GM20431 (cell line): ENCODE results near the gene RAD51B.

Source experiments
- in situ Hi-C: fragments of 300-500 bp; cut with MseI, MboI; formaldehyde crosslinking; loops from one replicate; pipeline ENCODE4 v1.15.0; 2020; ENCODE audit warnings: low sequenced_read_pairs; ENCODE audit not compliant: unreplicated experiment

The RAD51B gene

DNA sequence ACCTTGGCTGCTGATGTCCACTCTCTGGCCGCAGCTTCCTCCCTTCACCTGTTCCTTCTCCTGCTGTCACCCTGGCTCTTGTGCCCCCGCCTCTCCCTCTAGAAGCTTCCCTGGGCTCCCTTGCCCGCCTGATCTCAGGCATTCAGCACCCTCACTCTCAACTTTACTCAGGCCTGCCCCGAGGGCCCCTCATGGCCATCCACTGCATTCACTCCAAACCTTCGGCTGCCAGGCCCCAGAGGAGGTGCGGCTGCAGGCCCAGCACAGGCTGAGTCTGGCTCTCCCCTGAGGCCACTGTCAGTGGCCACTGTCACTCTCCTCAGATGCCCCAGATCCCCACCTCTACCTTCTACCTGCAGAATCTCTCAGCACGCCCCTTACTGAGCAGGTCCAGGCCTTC lies 789.4 kb downstream of the RAD51B start:
- in situ Hi-C loops, result no loop called here

DNA sequence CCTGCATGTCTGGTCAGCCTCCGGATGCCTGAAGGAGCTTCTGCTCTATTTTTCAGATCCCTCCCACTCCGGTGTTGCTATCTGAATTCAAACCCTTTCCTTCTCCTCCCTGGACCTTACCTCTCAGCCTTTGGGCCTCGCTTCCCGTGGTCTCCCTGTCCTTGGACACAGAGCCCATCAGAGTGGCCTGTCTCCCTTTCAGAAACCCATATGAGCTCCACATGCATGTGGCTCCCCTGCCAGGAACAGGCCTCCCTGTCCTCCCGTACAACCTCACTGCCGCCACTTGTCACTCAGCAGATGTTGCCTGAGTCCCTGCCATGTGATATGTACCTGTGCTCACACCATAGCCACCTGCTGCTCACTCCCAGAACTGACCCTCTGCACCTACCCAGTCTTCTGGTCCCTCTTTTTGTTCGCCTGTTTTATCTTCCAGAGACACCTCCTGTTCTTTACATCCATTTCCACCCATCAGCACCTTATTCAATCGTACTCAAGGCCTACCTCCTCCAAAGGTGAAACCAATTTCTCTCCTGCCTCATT lies 790.7 kb downstream of the RAD51B start:
- in situ Hi-C loops, result no loop called here

DNA sequence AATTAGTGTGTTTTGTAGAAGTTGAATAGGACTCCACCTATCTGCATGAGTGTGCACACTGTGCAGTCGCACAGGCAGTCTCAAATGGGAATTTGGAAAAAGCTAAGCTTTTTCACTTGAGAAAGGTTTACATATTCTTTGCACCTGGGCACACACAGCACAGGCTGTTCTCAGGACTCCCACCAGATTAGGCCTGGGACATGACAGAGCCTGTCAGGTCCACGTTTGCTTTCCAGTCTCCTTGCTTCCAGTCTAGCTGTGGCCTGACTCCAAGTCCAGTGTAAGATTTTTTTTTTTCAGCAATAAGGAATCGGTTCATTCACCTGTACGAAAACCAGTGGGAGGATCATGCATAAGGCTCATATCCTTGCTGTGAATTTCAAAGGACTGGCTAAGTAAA lies 792.0 kb downstream of the RAD51B start:
- in situ Hi-C loops, result no loop called here

DNA sequence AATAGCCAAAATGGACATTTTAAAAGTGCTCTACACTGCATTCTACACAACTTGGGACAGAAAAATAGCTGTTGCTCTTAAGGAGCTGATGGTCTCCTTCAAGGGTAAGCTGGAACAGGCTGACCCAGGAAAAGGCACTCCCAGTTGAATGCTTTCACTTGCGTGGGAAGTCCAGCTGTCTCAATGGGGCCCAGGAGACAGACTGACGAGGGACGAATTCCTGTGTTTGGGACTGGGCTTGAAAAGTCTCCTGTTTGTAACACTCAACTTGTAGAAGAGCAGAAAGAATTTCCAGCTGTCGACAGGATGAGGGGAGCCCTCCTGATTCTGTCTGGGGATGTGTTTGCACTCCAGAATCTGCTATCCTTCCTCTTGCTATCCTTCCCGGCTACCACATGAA lies 792.5 kb downstream of the RAD51B start:
- in situ Hi-C loops, result no loop called here

DNA sequence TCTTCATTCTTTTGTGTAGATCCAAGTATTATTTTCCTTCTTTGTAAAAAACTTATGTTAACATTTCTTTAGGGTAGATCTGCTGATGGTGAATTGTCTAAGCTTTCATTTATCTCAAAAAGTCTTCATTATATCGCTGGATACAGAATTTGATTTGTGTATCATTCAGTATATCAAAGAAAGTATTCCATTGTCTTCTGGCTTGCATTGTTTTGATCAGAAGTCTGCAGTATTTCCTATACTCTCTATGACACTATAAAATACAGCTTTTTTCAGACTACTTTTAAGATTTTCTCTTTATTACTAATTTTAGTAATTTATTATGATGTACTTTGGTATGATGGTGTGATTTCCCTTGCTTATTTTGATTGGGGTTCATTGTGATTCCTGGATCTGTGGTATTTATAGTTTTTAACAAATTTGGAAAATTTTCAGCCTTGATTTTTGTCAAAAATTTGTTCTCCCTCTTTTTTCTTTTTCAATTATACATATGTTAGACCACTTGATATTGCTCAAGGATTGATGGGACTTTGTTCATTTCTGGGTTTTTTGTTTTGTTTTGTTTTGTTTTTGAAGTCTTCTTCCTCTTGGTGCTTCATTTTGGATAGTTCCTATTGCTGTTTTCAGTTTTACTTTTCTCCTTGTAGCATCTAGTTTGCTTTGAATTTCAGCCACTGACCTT lies 796.8 kb downstream of the RAD51B start:
- in situ Hi-C loops, result no loop called here

DNA sequence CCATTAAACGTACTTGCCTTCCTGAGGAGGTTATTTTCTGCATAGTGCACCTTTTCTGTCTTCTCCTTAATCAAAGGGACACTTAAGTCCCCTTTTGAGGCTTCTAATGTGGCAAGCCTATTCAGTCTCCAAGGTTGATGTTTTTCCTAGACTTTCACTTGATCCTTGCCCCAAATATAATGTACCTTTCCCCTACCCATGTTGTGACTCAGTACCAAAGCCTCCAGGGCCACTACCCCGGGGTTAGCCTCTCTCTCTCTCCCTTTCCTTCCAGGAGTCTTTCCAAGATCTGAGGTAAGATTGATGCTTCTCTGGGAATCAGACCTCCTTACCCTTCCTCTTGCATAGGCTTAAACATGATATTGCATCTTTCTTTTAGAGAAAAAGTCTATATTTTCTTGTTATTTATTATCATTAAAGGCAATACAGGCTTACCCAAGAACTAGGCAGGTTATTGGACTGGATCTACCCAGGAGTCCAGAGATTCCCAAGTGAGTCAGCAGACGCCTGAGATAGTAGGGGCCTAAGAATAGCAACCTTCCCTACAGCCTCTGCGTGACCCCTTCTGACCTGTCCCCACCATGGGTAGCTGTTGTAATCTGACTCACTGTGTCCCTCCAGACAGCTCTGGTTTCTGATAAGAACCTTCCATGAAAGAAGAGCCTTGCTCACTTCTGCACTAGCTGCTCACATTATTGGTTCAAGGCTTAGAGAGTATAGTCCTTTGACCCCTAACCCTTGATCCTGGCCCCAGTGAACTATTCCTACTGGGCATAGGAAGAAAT lies 800.4 kb downstream of the RAD51B start:
- in situ Hi-C loops, result no loop called here

DNA sequence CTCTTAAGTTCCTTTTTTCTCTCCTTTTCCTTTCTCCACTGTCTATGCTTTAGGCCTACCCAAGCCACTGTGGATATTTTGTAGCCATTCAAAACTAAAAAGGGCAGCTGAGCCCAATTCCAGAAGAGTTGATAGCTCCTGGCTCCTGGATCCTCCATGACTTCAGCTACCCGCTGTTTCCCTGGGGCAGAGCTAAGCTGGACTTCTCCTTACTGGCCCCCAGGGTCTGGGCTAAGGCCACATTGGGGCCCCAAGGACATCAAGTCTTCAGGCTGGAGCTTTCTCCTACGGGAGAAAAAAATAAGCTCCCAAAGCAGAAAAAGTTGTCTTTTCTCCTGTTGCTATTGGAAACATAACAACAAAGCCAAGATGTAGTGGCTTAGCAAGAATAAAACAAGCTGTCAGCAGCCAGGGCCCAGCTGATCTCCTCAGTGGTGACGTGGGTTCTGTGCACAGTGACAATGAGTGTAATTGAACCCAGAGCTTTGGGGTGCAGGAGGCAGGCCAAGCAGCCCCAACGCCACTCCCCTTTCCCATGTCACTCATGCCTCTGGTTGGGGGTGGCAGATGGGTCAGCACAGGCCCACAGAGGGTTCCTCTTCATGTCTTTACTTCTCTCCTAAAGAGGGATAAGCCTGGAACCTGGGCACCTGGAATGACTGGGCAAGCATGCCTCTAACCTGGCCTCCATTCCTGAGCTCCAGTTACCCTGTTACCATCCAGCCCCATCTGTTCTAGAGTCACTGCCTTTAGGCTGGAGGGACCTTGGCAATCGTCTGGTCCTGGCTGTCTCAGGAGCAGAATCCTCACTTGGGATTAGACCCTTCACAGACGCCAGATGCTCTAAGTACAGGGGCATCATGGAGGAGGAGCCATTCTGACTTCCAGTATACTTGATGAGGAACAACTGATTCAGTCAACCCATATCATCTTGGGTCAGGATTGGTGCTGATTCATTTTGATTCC lies 802.1 kb downstream of the RAD51B start:
- in situ Hi-C loops, result no loop called here

DNA sequence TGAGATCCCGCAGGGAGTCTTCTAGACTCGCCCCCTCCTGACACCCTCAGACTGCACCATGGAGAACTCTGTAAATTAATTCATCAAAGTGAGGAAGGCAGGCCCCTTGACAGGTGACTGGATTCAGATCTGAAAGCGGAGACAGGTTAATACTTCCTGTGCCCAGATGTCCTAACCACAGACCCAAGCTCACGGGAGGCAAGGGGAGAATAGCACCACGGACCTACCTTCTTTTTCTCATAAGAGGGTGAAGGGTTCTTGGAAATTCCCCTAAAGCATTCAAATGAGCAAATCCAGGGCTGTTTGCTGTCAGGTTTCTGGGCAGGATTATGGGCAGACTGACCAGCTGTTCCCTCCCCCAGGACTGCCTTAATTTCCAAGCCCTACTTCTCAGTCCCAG lies 803.3 kb downstream of the RAD51B start:
- in situ Hi-C loops, result no loop called here

DNA sequence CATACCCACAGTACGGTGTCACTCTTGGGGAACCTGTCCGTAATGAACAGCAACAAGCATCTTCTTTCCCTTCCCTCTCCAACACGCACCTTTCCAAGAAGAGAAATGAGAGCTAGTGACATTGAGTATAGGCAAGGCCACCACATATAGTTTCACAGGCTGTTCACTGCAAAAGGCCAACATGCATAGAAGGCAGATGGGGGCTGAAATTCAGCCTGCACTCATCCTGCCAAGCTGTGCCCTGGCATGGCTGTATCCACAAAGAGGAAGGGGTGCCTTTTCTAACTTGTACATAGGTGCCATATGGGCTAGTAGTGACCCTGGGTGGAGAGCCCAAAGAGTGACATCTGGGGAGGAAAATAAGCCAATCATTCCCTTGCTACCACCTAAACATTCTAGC lies 803.7 kb downstream of the RAD51B start:
- in situ Hi-C loops, result no loop called here

DNA sequence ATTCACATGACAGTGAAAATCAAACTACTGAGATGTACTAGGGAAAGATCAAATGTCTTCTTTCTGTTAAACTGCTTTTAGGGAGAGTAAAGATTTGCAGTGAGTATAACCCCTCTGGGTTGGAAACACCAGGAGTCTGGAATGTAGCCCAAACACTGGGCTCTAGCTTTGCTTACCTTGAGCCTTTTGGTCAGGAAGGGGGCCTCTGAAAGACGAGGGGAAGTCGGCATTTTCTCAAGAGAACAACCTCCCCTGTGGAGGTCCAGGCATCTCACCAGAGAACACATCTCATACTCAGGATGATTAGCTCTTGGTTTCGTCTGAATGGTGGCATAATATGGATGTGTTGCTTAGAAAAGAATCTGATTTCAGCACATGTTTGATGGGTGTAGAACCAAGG lies 804.2 kb downstream of the RAD51B start:
- in situ Hi-C loops, result no loop called here

DNA sequence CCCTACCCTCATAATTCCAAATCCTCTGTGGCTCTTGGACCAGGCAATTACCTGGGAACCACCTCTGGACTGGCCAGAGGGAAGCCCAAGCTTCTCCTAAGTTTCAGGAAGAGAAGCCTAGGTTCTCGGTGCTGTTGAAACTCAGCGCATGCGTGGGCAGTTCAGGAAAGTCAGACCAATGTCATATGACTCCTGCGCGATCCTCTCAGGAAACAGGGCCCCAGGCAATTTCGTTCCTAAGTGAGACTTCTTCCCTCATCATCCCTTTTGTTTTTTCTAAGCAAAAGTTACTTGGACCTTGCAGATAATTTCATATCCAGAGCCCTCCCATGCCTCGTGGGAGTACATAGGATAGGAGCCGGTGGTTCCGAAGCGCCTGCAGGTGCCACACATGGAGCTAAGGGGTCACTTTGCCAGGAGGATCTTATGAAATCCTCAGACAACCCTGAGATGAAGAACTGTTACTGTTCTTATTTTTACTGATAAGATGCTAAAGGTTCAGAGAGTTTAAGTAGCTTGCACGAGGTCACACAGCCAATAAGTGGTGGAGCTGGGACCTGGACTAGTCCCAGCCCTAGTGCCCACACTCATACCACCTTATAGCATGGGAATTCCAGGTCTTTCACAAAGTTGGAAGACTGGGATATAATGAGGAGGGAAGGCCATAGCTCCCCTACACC lies 805.1 kb downstream of the RAD51B start:
- in situ Hi-C loops, result no loop called here

DNA sequence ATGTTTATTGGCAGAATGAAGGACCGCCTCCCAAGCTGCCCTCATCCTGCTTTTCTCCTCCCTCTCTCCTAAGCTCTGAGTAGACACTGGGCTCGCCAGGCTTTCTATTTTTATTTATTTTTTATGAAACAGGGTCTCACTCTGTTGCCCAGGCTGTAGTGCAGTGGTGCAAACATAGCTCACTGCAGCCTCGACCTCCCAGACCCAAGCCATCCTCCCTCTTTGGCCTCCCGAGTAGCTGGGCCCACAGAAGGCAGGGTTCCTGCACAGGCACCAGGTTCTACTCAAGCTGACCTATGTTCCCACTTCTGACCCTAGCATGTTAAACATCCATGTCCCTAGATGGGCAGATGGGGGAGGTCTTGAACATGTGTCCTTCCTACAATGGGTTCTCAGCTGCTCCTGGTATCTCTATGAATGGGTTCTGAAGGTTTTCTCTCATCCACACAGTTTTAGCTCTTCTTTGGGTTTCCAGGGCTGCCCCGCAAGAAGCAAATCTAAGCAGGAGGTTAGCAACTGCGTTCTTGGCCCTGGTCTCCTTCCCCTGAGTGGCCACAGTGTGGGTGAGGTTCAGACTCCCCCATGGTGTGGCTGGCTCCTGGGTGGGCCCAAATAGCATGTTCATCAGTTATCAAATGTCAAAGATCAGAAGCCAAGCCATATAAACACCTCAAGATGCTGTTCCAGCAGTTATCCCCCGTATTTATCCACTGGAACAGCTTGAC lies 805.9 kb downstream of the RAD51B start:
- in situ Hi-C loops, result no loop called here

DNA sequence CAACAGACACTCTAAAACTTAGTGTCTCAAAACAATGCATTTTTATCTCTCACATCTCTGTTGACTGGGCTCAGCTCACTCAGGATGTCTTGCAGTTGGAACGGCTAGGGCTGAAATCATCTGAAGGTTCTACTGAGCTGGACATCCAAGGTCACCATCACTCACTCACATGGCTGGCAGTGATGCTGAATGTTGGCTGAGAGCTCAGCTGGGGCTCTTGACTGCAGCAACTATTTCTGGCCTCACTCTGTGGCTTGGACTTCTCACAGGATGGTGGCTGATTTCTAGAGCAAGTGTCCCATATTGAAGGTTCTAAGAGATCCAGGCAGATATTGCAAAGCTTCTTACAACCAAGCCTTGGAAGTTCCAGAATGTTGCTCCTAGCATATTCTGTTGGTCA lies 806.8 kb downstream of the RAD51B start:
- in situ Hi-C loops, result no loop called here

DNA sequence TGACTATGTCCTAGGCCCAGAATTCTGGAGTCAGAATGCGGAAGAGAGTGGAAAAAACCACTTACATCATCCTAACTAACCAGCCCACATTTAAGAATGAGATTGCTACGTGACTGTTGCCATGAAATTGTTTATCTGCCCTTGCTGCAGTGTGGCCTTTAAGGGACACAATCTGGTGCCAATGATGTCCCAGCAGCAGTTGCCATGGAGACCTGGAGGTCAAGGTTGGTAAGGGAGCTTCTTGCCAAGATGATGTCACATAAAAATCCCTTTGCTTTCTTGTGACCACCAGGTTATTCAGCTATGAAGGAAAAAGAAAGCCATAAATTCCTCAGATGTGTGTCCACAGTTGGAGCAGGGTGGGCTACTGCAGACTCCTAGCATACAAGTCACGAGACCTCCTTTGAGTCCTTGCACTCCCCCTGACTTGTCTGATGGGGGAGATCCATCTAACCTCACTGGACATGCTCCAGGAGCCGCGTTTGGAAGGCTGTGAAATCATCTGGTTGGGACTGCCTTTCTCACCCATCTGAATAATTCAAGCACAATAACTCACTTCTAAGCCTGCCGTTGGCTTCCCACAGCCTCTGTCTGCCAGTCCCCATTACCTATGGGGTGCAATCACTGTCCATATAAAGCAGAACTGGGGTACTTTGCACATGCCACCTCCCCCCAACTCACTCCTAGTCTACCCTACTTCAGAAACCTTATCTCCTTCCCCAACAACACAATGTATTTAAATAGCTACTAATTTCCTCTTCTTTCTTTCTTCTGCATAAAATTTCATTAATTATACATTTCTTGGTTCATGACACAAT lies 807.7 kb downstream of the RAD51B start:
- in situ Hi-C loops, result no loop called here

DNA sequence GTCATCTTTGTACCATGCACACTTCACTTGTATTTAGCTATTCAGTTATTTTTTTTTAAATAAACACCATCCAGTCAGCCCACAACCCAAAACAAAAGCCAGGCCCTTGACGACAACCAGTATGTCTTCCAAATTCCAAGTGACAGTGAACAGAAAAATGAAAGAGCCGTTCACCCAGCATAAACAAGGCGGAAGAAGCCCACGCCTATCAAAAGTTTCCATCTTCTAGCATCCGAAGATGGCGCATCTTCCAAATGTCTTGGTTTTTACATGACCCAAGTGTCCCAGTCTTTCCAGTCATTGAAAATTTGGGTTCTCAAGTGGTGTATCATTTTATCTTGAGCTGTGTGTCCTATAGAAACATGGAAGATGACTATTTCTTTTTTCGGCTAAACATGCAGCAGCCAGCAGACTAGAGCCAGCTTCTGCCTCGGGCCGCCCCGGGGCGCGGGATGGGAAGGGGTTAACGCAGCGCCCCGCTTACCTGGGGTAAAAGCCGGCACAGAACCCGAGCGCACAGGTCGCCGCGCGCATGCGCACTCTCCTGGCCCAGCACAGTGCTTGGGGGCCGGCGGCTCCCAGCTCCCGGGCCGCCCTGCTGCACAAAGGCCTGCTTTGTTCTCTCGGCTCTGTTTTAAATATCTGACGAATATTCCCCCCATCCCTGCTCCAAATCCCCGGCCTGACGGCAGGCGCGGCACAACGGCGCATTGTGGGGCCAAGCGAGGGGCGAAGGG lies 808.5 kb downstream of the RAD51B start:
- in situ Hi-C loops, result no loop called here

DNA sequence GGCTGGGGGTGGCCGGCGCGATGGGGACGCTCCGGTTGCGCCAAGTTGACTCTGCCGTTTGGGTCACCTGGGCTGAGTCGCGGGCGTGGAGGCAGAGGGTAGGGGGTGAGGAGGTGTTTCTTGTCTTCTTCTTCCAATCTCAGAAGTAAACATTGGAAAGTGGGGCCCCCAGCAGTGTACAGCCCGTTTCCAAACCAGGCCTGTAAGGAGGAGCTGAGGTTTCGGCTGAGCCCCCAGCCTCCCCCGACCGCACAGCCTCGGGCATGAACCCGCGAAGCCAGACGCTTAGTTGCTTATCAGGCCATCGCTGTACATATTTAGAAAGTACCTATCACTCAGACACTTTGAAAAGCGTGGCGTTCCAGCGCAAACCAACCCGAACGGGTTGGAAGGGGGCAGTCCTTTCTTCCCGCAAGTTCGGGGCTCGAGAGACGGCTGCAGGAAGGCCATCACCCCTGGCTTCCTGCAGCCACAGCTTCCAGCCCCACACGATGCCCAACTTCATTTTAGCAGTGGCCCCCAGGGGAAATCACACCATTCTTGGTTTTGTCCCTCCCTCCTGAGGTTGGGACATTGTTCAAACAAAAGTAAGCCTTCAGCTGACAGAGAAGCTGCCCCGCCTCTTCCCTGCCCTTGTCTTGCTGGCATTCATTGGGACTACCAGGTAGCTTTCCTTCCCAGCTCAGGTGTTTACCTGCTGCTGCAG lies 809.2 kb downstream of the RAD51B start:
- in situ Hi-C loops, result no loop called here

DNA sequence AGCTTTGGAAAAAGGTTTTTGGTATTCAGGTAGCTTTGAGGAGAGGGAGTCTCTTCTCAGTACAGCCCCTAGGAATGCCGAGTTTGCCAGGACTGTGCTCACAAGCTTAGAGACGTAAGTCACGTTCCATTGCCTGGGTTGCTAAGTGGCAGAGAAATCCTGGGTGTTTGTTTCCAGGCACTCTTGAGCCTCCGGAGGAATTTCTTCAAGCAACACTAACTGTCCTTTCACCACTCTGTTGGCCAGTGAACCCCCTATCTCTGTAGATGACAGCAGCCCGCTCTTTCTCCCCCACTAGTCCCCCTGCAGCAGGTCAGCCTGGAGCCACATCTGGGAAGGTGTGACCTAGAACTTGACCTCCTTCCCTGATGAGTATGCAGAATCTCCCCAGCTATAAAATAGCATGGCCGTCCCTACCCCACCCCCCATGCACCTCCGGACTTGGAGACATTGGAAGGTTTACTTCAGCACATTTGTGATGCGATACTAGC lies 810.5 kb downstream of the RAD51B start:
- in situ Hi-C loops, result no loop called here
